Measurements from ENCODE around the gene ATCAY.

Gene ATCAY

GRCh38 chr19:3844596-3844995, 35.9 kb upstream of the ATCAY start:
- TF ChIP-seq, protein P1, sequence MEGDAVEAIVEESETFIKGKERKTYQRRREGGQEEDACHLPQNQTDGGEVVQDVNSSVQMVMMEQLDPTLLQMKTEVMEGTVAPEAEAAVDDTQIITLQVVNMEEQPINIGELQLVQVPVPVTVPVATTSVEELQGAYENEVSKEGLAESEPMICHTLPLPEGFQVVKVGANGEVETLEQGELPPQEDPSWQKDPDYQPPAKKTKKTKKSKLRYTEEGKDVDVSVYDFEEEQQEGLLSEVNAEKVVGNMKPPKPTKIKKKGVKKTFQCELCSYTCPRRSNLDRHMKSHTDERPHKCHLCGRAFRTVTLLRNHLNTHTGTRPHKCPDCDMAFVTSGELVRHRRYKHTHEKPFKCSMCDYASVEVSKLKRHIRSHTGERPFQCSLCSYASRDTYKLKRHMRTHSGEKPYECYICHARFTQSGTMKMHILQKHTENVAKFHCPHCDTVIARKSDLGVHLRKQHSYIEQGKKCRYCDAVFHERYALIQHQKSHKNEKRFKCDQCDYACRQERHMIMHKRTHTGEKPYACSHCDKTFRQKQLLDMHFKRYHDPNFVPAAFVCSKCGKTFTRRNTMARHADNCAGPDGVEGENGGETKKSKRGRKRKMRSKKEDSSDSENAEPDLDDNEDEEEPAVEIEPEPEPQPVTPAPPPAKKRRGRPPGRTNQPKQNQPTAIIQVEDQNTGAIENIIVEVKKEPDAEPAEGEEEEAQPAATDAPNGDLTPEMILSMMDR (IDR thresholded peaks at IDR 0.05; ENCODE audit: extremely low read depth, insufficient read depth, missing control alignments): no peak
- in situ Hi-C loops (cut with MboI; ENCODE audit: low pct_unique_long_range_greater_than_20kb, low sequenced_read_pairs, unreplicated experiment): no loop called here
- no peak for DNase-seq (ENCODE audit: low spot score)

- TF ChIP-seq, protein P1 (IDR thresholded peaks at IDR 0.05; ENCODE audit: extremely low read depth, insufficient read depth, missing control alignments): no peak
- in situ Hi-C loops (cut with MboI; ENCODE audit: low pct_unique_long_range_greater_than_20kb, low sequenced_read_pairs, unreplicated experiment): no loop called here
- DNase-seq (ENCODE audit: low spot score): no peak
These were observed 31.4 kb upstream of the ATCAY start for GRCh38 chr19:3849092-3849491.

GRCh38 chr19:3849787-3850186, 30.7 kb upstream of the ATCAY start:
- TF ChIP-seq, protein P1 (IDR thresholded peaks at IDR 0.05; ENCODE audit: extremely low read depth, insufficient read depth, missing control alignments): no peak
- no peak for DNase-seq (ENCODE audit: low spot score)
- in situ Hi-C loops (cut with MboI; ENCODE audit: low pct_unique_long_range_greater_than_20kb, low sequenced_read_pairs, unreplicated experiment): no loop called here

DNA sequence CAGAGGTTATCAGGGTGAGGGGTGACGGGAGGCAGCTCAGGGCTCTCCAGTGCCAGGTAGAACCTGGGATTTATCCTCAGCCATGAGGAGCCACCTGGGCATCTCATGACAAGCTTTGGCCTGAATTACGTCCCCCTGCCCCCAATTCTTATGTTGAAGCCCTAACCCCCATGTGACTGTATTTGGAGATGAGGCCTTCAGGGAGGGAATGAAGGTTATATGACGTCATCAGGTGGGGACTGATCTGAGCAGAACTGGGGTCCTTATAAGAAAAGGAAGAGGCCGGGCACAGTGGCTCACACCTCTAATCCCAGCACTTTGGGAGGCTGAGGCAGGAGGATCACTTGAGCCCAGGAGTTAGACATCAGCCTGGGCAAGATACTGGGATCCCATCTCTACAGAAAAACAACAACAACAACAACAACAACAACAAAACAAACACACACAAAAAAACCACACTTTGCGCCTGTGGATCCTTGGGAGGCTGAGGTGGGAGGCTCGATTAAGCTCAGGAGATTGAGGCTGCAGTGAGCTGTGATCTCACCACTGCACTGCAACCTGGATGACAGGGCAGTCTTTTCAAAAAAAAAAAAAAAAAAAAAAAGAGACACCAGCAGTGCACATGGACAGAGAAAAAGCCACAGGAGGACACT, 30.0 kb upstream of the ATCAY start:
- no peak for DNase-seq (ENCODE audit: low spot score)
- TF ChIP-seq, protein P1 (IDR thresholded peaks at IDR 0.05; ENCODE audit: extremely low read depth, insufficient read depth, missing control alignments): no peak
- in situ Hi-C loops (cut with MboI; ENCODE audit: low pct_unique_long_range_greater_than_20kb, low sequenced_read_pairs, unreplicated experiment): no loop called here

GRCh38 chr19:3851254-3852176, 29.0 kb upstream of the ATCAY start:
- TF ChIP-seq, protein P1 (IDR thresholded peaks at IDR 0.05; ENCODE audit: extremely low read depth, insufficient read depth, missing control alignments): no peak
- no peak for DNase-seq (ENCODE audit: low spot score)
- in situ Hi-C loops (cut with MboI; ENCODE audit: low pct_unique_long_range_greater_than_20kb, low sequenced_read_pairs, unreplicated experiment): no loop called here

GRCh38 chr19:3852177-3852511, 28.3 kb upstream of the ATCAY start:
- in situ Hi-C loops (cut with MboI; ENCODE audit: low pct_unique_long_range_greater_than_20kb, low sequenced_read_pairs, unreplicated experiment): no loop called here
- TF ChIP-seq, protein P1 (IDR thresholded peaks at IDR 0.05; ENCODE audit: extremely low read depth, insufficient read depth, missing control alignments): no peak
- DNase-seq (ENCODE audit: low spot score): no peak

All from GM13977 (cell line).